HG02938 (cell line): Measurements from ENCODE around the gene ATG13.

Experiments
- ATAC-seq: cut with Tn5 transposase; IDR thresholded peaks from one replicate; pipeline ENCODE4 v1.9.1; 2021; ENCODE audit warnings: mild to moderate bottlenecking, moderate library complexity; ENCODE audit not compliant: unreplicated experiment

Gene ATG13

DNA sequence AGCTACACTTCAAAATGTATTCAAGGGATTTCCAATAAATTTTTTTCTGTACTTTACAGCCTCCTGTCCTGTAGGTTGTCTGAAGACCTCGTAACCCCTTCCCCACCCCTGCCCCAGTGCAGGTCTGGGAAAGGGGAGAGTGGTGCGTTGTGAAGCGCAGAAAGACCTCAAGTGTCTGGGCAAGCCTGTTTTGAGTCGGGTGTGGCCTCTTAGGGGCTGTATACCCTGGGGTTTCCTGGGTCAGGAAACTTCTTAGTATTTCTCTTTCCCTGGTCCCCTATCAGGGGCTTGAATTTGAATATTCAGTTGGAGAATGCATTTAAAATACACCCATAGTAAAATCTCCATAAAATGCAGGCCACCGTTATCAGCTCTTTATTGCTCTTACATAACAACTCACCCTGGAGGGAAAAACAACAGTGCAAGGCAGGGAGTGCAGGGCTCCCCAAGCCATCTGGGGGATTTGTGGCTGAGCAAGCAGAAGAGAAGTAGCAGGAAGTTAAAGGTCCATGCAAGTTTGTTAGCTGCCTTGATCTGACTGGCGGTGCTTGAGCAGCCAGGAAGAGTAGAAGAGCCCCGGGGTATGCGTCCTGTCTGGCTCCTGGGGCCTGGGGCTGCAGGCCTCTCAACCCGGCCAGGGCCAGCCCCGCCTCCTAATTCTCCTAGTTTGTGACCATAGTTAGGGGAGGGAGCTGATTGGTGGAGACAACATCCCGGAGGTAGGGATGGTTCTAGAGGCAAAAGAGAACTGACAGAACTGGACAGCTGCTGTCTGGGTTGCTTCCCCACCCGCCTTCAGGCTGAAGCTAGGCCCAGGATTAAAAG lies 57.3 kb downstream of the ATG13 start:
- no peak for ATAC-seq

- ATAC-seq: no peak
Observed at GRCh38 chr11:46675288-46675851, 58.0 kb downstream of the ATG13 start.

DNA sequence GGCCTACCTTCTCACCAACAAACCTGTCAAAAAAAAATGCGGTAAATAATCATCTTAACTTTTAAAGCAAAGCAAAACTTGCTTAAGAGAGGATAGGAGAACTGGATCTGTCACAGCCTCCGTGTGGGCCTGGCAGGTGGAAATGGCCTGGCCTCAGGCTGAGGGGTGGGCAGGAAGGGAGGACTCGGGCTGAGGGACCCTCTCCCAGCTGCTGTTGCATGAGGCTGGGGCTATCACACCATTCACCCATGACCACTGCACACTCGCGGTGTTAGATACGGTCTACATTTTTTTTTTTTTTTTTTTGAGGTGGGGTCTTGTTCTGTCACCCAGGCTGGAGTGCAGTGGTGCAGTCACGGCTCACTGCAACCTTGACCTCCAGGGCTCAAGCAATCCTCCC lies 58.6 kb downstream of the ATG13 start:
- no peak for ATAC-seq

- no peak for ATAC-seq
Observed at GRCh38 chr11:46676436-46677158, 59.2 kb downstream of the ATG13 start.

GRCh38 chr11:46677169-46677568 lies 59.8 kb downstream of the ATG13 start:
- ATAC-seq: no peak

GRCh38 chr11:46677991-46678740 lies 60.8 kb downstream of the ATG13 start:
- ATAC-seq: no peak

GRCh38 chr11:46678741-46679130 lies 61.4 kb downstream of the ATG13 start:
- ATAC-seq: no peak

- ATAC-seq: no peak
Observed at GRCh38 chr11:46679241-46680163, 62.1 kb downstream of the ATG13 start.

GRCh38 chr11:46680164-46680760 lies 62.9 kb downstream of the ATG13 start:
- ATAC-seq: no peak

- ATAC-seq: no peak
Observed at GRCh38 chr11:46680815-46681214, 63.5 kb downstream of the ATG13 start.

DNA sequence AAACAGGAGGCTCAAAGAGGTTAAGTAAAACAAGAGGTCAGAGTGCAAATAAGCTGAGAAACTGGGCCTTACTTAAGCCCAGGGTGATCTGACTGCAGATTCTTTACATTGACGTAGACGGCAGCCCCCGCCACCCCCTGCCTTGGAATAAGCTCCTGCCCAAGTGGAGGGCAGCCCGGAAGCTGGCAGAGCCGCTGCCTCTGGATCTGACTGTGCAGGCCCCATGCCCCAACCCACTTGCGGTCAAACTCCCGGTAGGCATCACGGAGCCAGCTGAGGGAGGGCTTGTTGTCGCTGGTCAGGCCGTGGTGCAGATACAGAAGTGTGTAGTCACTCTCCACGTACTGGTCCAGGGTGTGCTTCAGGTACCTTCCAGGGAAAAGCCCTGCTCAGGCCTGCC lies 64.5 kb downstream of the ATG13 start:
- ATAC-seq: no peak

DNA sequence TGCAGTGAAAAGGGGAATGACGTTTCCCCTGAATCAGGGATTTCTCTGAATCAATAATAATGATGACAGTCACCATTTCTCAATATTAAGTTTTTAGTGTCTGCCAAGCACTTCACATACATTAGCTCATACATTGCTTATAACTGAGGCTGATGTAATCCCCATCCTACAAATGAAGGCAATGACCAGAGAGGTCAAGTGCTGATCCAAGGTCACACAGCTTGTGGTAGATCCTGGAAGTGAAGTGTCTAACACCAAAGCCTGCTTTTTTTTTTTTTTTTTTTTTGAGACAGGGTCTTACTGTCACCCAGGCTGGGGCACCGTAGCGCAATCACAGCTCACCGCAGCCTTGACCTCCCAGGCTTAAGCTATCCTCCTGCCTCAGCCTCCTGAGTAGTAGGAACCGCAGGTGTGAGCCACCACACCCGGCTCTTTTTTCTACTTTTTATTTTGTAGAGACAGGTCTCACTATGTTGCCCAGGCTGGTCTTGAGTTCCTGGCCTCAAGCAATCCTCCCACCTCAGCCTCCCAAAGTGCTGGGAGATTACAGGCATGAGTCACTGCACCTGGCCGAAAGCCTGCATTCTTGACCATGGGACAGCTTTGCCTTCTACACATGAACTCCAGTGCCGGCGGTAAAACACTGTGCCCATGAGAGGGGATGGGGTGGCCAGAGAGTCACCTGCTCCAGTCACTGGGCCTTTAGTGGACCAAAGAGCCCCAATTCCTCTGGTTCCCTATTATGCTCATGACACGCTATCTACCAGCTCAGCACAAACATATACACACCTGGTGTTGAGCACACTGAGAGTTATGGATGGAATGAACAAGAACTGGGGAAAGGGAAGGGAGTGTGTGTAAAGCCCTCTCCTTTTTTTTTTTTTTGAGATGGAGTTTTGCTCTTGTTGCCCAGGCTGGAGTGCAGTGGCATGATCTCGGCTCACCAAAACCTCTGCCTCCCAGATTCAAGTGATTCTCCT lies 65.7 kb downstream of the ATG13 start:
- no peak for ATAC-seq

DNA sequence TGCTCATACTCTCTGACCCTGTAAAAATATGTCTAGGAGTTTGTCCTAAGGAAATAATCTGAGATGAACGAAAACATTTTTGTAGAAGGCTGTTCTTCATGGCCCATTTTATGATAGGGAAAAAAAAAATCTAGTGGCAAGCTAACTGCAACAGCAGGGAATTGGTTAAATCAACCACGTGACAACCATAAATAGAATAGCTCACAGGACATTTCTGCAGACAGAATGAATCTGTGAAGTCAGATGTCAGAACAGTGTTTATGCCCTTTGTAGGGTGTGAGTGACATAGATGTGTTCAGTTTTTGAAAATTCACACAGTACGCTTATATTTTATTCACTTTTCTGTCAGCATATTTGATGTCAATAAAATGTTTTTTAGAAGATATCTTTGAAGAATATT lies 67.0 kb downstream of the ATG13 start:
- no peak for ATAC-seq

- ATAC-seq: no peak
Observed at GRCh38 chr11:46686886-46687795, 69.8 kb downstream of the ATG13 start.

- ATAC-seq: no peak
Observed at GRCh38 chr11:46690702-46691101, 73.3 kb downstream of the ATG13 start.

DNA sequence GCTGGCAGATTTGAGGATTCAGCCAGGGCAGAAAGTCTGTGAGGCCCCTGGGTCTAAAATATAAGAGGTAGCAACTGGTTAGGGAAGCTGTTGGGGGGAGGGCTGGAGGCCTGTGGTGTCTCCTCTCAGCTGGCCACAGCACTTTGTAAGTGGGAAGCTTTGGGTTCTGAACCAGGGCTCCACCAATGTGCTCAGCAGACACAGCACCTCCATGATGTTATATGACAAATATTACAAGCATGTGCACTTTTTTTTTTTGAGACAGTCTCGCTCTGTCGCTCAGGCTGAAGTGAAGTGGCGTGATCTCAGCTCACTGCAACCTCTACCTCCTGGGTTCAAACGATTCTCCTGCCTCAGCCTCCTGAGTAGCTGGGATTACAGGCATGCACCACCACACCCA lies 75.1 kb downstream of the ATG13 start:
- ATAC-seq: no peak

DNA sequence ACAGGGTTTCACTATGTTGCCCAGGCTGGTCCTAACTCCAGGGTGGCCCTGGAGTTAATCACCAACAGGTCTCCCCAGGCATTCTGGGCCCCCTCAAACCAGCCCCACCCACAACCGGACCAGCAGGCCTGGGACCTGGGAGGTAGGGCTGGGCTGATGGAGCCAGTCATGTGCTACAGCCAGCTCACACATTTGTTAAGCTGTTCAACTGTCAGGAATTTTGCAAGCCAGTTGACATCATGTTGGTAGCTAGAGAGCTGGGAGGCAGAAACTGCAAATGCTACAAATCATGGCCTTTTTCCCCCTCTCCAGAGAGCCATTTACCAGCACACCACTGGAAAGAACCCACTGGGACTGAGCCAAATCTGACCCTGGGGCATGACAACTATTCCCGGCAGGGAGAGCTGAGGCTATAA lies 76.3 kb downstream of the ATG13 start:
- ATAC-seq: no peak

GRCh38 chr11:46694072-46694471 lies 76.7 kb downstream of the ATG13 start:
- no peak for ATAC-seq
